SK-N-SH (cell line): ENCODE measurements around the gene SGSM2. TPM values are rescaled to one million over a fixed set of nuclear protein-coding genes. Genes with fewer than 3 reads are reported as not detected.

Experiments used
- CTCF ChIA-PET: fragments of 300-600, 350-600 bp; formaldehyde crosslinking; extraction: SDS; loops from one replicate; lab custom pipeline; 2021; lab: Yijun Ruan, JAX
- POLR2A ChIA-PET: fragments of 350-600 bp; sonication (Branson Sonifier 250); formaldehyde crosslinking; extraction: SDS; loops from one replicate; lab custom pipeline; 2020; ENCODE audit warnings: antibody characterized with exemption, inconsistent platforms; lab: Yijun Ruan, JAX
- DNase-seq: peaks from one replicate; pipeline ENCODE4 v3.0.0; 2012
- H2AFZ ChIP-seq: fragments of 200-600 bp; sonication (generic); 2 replicates; pipeline ENCODE4 v1.8.1; 2016; ENCODE audit warnings: antibody characterized with exemption, mild to moderate bottlenecking, low read depth
- H3F3A ChIP-seq: fragments of 200-600 bp; sonication (generic); replicated peaks from 2 replicates; pipeline ENCODE3; 2016; ENCODE audit warnings: antibody characterized with exemption, mild to moderate bottlenecking; ENCODE audit not compliant: insufficient read depth
- H3K27ac ChIP-seq, 2 experiments: fragments of 200-500 bp in 1 of 2; fragments of 200-600 bp in 1 of 2; sonication (Bioruptor generic) in 1 of 2; sonication (generic), shearing (Covaris generic) in 1 of 2; 2 replicates each; pipeline versions ENCODE4 v1.5.1 to v1.6.1; 2014 to 2016; ENCODE audit warnings: low read depth in 2 of 2, inconsistent platforms in 1 of 2, low read length in 1 of 2, mild to moderate bottlenecking in 1 of 2, mixed read lengths in 1 of 2
- H3K27me3 ChIP-seq: fragments of 200-600 bp; sonication (generic), shearing (Covaris generic); 2 replicates; pipeline ENCODE4 v1.6.1; 2016; ENCODE audit warnings: mixed run types; ENCODE audit not compliant: insufficient read depth
- H3K36me3 ChIP-seq, 2 experiments: fragments of 200-500 bp in 1 of 2; fragments of 200-600 bp in 1 of 2; sonication (Bioruptor generic) in 1 of 2; sonication (generic) in 1 of 2; replicated peaks in 1 of 2; 2 replicates each; pipeline versions ENCODE3 to v1.5.1; 2014 to 2016; ENCODE audit warnings: low read length in 1 of 2, mild to moderate bottlenecking in 1 of 2; ENCODE audit not compliant: insufficient read depth in 2 of 2, control insufficient read depth in 1 of 2
- H3K4me1 ChIP-seq, 2 experiments: fragments of 200-500 bp in 1 of 2; fragments of 200-600 bp in 1 of 2; sonication (Bioruptor generic) in 1 of 2; sonication (generic), shearing (Covaris generic) in 1 of 2; 2 replicates each; pipeline versions ENCODE4 v1.5.1 to v1.6.1; 2014 to 2016; ENCODE audit warnings: low read depth in 1 of 2, low read length in 1 of 2, mixed run types in 1 of 2; ENCODE audit not compliant: insufficient read depth in 2 of 2, control insufficient read depth in 1 of 2
- H3K4me2 ChIP-seq: fragments of 200-600 bp; sonication (generic), shearing (Covaris generic); 2 replicates; pipeline ENCODE4 v1.6.1; 2017; ENCODE audit warnings: mixed run types
- H3K4me3 ChIP-seq, 2 experiments: fragments of 200-500 bp in 1 of 2; fragments of 200-600 bp in 1 of 2; sonication (Bioruptor generic) in 1 of 2; sonication (generic), shearing (Covaris generic) in 1 of 2; 2 replicates each; pipeline versions ENCODE4 v1.5.1 to v1.8.1; 2014 to 2016; ENCODE audit warnings: low read depth in 2 of 2, inconsistent platforms in 1 of 2, low read length in 1 of 2, mild to moderate bottlenecking in 1 of 2, mixed read lengths in 1 of 2, moderate library complexity in 1 of 2
- H3K79me2 ChIP-seq: fragments of 200-600 bp; sonication (generic); 2 replicates; pipeline ENCODE4 v1.8.1; 2017; ENCODE audit warnings: mild to moderate bottlenecking; ENCODE audit not compliant: insufficient read depth
- H3K9ac ChIP-seq: fragments of 200-600 bp; sonication (generic); 2 replicates; pipeline ENCODE4 v1.6.1; 2017; ENCODE audit warnings: mixed run types
- H3K9me2 ChIP-seq: fragments of 200-600 bp; sonication (generic); 2 replicates; pipeline ENCODE4 v1.6.1; 2017; ENCODE audit warnings: mixed run types
- H3K9me3 ChIP-seq: fragments of 200-600 bp; sonication (generic); 2 replicates; pipeline ENCODE4 v1.6.1; 2017; ENCODE audit warnings: mixed run types, mild to moderate bottlenecking, moderate library complexity
- H4K20me1 ChIP-seq: fragments of 200-600 bp; sonication (generic); 2 replicates; pipeline ENCODE4 v1.6.1; 2017; ENCODE audit warnings: mild to moderate bottlenecking, mixed run types; ENCODE audit not compliant: insufficient read depth
- CHD2 ChIP-seq: fragments of 150-350 bp; IDR thresholded peaks from 2 replicates; pipeline ENCODE4 v1.6.1; 2018; ENCODE audit warnings: low read length; ENCODE audit not compliant: partially characterized antibody
- CTCF ChIP-seq: fragments of 200-600 bp; sonication (generic); IDR thresholded peaks from 2 replicates; pipeline ENCODE4 v1.6.1; 2017; ENCODE audit warnings: antibody characterized with exemption, mild to moderate bottlenecking, moderate library complexity
- EZH2phosphoT487 ChIP-seq: fragments of 200-600 bp; sonication (generic); IDR thresholded peaks from 2 replicates; pipeline ENCODE4 v1.6.1; 2017; ENCODE audit warnings: low read depth, mixed run types, mild to moderate bottlenecking, antibody characterized with exemption, moderate library complexity, borderline replicate concordance
- FOXM1 ChIP-seq: IDR thresholded peaks from 2 replicates; pipeline ENCODE4 v1.4.0; 2012; ENCODE audit warnings: low read depth, mild to moderate bottlenecking
- GABPA ChIP-seq: IDR thresholded peaks from 2 replicates; pipeline ENCODE4 v1.4.0; 2012; ENCODE audit warnings: low read depth, mild to moderate bottlenecking
- GATA2 ChIP-seq: sonication (generic); formaldehyde crosslinking; IDR thresholded peaks from 2 replicates; pipeline ENCODE4 v1.5.0; 2020; ENCODE audit warnings: mild to moderate bottlenecking, missing genetic modification reagents
- JUND ChIP-seq: IDR thresholded peaks from 2 replicates; pipeline ENCODE4 v1.4.0; 2012
- MEF2A ChIP-seq: IDR thresholded peaks from 2 replicates; pipeline ENCODE4 v1.4.0; 2012; ENCODE audit warnings: low read depth, borderline replicate concordance
- RCOR1 ChIP-seq: fragments of 150-350 bp; IDR thresholded peaks from 2 replicates; pipeline ENCODE4 v1.6.1; 2017; ENCODE audit warnings: antibody characterized with exemption, low read length
- RFX5 ChIP-seq: IDR thresholded peaks from 2 replicates; pipeline ENCODE4 v1.6.1; 2012; ENCODE audit warnings: mild to moderate bottlenecking, improper control_type of control experiment, low read length
- SIN3A ChIP-seq: IDR thresholded peaks from 2 replicates; pipeline ENCODE4 v1.6.1; 2012; ENCODE audit warnings: low read depth, mild to moderate bottlenecking, low read length, moderate library complexity, borderline replicate concordance
- TCF12 ChIP-seq: IDR thresholded peaks from 2 replicates; pipeline ENCODE4 v1.4.0; 2012
- ZBTB33 ChIP-seq: IDR thresholded peaks from 2 replicates; pipeline ENCODE4 v1.4.0; 2012; ENCODE audit warnings: low read depth, borderline replicate concordance
- WGBS: methylation state at CpG from one replicate; pipeline ENCODE4 v1.1.6; 2017; ENCODE audit warnings: low lambda C conversion rate; 5-methylcytosine and 5-hydroxymethylcytosine counted together
- polyA plus RNA-seq, 3 experiments: library from polyadenylated mRNA; depleted of rRNA; stranded (reverse); fragments of >200 nt; gene quantifications; 2 replicates each; pipeline ENCODE4 v1.2.3, GENCODE V29; 2012
- TF ChIP-seq, protein P1 (sequence below): IDR thresholded peaks from 2 replicates; pipeline ENCODE4 v1.4.0; 2012; ENCODE audit warnings: low read depth, borderline replicate concordance

SGSM2 gene
- polyA plus RNA-seq, 1 of the 3 experiments (the other 2 are of a cell fraction), result 85.9 TPM

DNA sequence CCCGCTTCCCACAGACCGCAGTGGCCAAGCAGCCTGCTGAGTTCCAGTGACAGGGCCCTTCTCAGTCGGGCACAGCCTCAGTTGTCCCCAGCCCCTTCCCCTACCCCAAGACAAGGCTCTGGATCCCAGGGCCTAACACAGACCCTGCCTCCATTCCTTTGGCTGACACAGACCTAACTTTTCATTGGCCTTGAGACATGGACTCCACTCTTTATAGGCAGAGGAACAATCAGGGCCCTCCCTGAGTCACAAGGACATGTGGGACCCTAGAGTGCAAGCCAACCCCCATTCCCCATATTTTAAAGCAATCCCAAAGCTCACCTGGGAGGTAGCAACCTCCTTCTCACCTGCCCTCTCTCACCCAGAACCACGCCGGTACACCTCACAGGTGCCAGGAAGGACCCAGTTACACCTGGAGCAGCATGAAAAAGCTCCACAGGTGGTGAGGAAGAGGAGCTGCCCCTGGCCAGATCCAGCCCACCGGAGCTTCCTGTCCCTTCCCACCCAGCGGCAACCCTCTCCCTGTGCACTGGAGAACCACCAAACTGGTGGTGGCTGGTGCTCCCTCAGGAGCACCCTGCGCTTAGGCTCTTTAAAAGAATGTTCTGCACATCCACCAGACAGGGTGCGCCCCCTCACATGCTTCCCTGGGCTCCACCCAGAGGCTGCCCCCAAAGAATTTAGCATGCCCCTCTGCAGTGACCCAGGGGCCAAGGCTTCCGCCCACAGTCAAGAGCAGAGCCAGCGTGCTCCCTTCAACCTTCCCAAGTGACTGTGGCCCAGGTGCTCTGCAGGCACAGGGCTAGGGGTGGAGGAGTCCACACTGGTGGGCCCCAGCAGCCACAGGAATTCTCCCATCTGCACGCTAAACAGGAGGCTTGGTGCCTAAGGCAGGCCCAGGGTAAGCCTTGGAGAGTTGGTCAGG lies 60.2 kb downstream of the SGSM2 start (continued):
- TF ChIP-seq CTCF (no peak), GATA2 (CRISPR knock-in tag) (no peak), GABPA (no peak)
- TF ChIP-seq, protein P1, sequence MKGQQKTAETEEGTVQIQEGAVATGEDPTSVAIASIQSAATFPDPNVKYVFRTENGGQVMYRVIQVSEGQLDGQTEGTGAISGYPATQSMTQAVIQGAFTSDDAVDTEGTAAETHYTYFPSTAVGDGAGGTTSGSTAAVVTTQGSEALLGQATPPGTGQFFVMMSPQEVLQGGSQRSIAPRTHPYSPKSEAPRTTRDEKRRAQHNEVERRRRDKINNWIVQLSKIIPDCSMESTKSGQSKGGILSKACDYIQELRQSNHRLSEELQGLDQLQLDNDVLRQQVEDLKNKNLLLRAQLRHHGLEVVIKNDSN, result no peak

DNA sequence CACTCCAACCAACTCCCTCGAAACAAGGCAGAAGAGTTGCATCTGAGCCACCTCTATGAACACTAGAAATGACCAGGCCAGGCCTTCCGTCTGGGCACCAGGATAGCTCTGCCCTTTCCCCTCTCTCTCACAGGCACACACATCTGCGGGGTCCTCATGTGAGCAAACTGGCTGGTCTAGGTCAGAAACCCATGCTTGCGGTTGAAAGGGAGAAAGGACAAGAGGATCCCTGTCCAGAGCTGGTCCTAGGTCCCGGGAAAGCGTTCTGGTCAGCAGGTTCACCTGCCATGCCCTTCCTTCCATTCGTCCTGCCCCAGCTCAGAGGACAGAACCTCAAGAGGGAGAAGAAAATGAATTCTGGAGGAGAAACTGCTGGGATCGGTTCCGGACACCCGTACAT lies 60.9 kb downstream of the SGSM2 start:
- H2AFZ ChIP-seq, result no peak overlapping the region
- ChIA-PET POLR2A (interaction anchor here (1.9 kb wide), 1 partner anchor 16 kb away, joined by 4 read pairs; no protein-coding TSS in a partner anchor), CTCF (interaction anchor here (0.9 to 27.8 kb wide), 3 partner anchors 16 to 22 kb away, joined by 3 to 654 read pairs (median 5); no protein-coding TSS in a partner anchor)
- no peaks in the 10 kb centered on the region for H3K36me3 ChIP-seq
- H4K20me1 ChIP-seq, result peaks cover 12% of the 10 kb centered on the region; the same call in 1 of the 2 replicates
- H3K4me3 ChIP-seq, result peak overlapping the region; percentile 99; a peak in 3 of 4 replicates
- H3K9me3 ChIP-seq, result no peaks in the 10 kb centered on the region
- no peak for DNase-seq
- TF ChIP-seq RCOR1 (no peak), GATA2 (CRISPR knock-in tag) (no peak), ZBTB33 (no peak), RFX5 (no peak), EZH2phosphoT487 (no peak), SIN3A (no peak), MEF2A (no peak), JUND (no peak), FOXM1 (no peak), CHD2 (no peak), TCF12 (no peak)
- H3F3A ChIP-seq, result peaks cover 29% of the 10 kb centered on the region
- H3K27me3 ChIP-seq, result no peaks in the 10 kb centered on the region
- peak overlapping the region; percentile 36; the same call in 1 of the 2 replicates for H3K9ac ChIP-seq
- peak overlapping the region; percentile 98 for H3K4me2 ChIP-seq
- H3K4me1 ChIP-seq, result peaks cover 38 to 57% of the 10 kb centered on the region in 2 experiments
- H3K27ac ChIP-seq, result peak overlapping the region; percentile 97 to 100
- WGBS, result 87% methylated on average over 10 of the region's 10 CpGs
- H3K79me2 ChIP-seq, result peaks cover 54% of the 10 kb centered on the region
- no peaks in the 10 kb centered on the region for H3K9me2 ChIP-seq
